Keratinocyte (primary cell): Measurements from ENCODE around the gene PCNT. TPM values are rescaled to one million over a fixed set of nuclear protein-coding genes. Genes with fewer than 3 reads are reported as not detected.

Source experiments
- DNase-seq: peaks from one replicate; pipeline ENCODE4 v3.0.0-alpha.2; 2011; ENCODE audit warnings: low read depth, missing footprints, low spot score
- FAIRE-seq: peaks from 2 replicates; lab custom pipeline; 2011; peaks lifted over from hg19 to GRCh38; lab: Jason Lieb, UNC
- H2AFZ ChIP-seq: 2 replicates; pipeline ENCODE4 v1.6.0; 2012; ENCODE audit warnings: low read length, control low read depth, inconsistent platforms; ENCODE audit not compliant: control insufficient read depth
- H3K27ac ChIP-seq: 2 replicates; pipeline ENCODE4 v1.5.1; 2011; ENCODE audit warnings: low read length; ENCODE audit not compliant: control insufficient read depth, insufficient read depth
- H3K27me3 ChIP-seq: 3 replicates; pipeline ENCODE4 v1.6.0; 2011; ENCODE audit warnings: low read length; ENCODE audit not compliant: control insufficient read depth, insufficient read depth; ENCODE audit errors: extremely low read depth
- H3K36me3 ChIP-seq, 2 experiments: 2 replicates in 1 of 2; 3 replicates in 1 of 2; pipeline ENCODE4 v1.5.1; 2011; ENCODE audit warnings: low read length in 2 of 2, mild to moderate bottlenecking in 1 of 2; ENCODE audit not compliant: control insufficient read depth in 2 of 2, insufficient read depth in 2 of 2; ENCODE audit errors: extremely low read depth in 1 of 2
- H3K4me1 ChIP-seq: 3 replicates; pipeline ENCODE4 v1.5.1; 2011; ENCODE audit warnings: low read length; ENCODE audit not compliant: control insufficient read depth, insufficient read depth; ENCODE audit errors: extremely low read depth
- H3K4me2 ChIP-seq: 3 replicates; pipeline ENCODE4 v1.6.0; 2011; ENCODE audit warnings: low read depth, low read length; ENCODE audit not compliant: control insufficient read depth, insufficient read depth; ENCODE audit errors: extremely low read depth
- H3K4me3 ChIP-seq, 3 experiments: fragments of 200-600 bp in 1 of 3; sonication (generic) in 1 of 3; 2 replicates in 2 of 3; 3 replicates in 1 of 3; pipeline ENCODE4 v1.5.1; 2011 to 2016; ENCODE audit warnings: low read length in 3 of 3, mild to moderate bottlenecking in 3 of 3, control low read depth in 2 of 3, inconsistent platforms in 1 of 3, low read depth in 1 of 3, mixed read lengths in 1 of 3, mixed run types in 1 of 3, moderate library complexity in 1 of 3; ENCODE audit not compliant: control insufficient read depth in 2 of 3, insufficient read depth in 2 of 3; ENCODE audit errors: extremely low read depth in 1 of 3
- H3K79me2 ChIP-seq: 2 replicates; pipeline ENCODE4 v1.6.0; 2012; ENCODE audit warnings: low read length; ENCODE audit not compliant: control insufficient read depth, insufficient read depth
- H3K9ac ChIP-seq: 3 replicates; pipeline ENCODE4 v1.6.0; 2011; ENCODE audit warnings: low read length; ENCODE audit not compliant: control insufficient read depth, insufficient read depth; ENCODE audit errors: extremely low read depth
- H3K9me1 ChIP-seq: 3 replicates; pipeline ENCODE4 v1.6.0; 2011; ENCODE audit warnings: low read length; ENCODE audit not compliant: control insufficient read depth, insufficient read depth; ENCODE audit errors: extremely low read depth
- H3K9me3 ChIP-seq: 2 replicates; pipeline ENCODE4 v1.5.1; 2012; ENCODE audit warnings: low read depth, low read length; ENCODE audit not compliant: control insufficient read depth
- H4K20me1 ChIP-seq: 3 replicates; pipeline ENCODE4 v1.6.0; 2011; ENCODE audit warnings: low read length; ENCODE audit not compliant: control insufficient read depth, insufficient read depth; ENCODE audit errors: extremely low read depth
- CTCF ChIP-seq, 3 experiments: IDR thresholded peaks in 1 of 3; conservative IDR thresholded peaks in 1 of 3; optimal IDR thresholded peaks in 1 of 3; 2 replicates in 2 of 3; 3 replicates in 1 of 3; pipeline versions ENCODE3 to v1.5.1; 2011; ENCODE audit warnings: low read length in 3 of 3, mild to moderate bottlenecking in 3 of 3, moderate library complexity in 2 of 3, control low read depth in 1 of 3, inconsistent platforms in 1 of 3; ENCODE audit not compliant: insufficient read depth in 2 of 3; ENCODE audit errors: extremely low read depth in 1 of 3
- EZH2 ChIP-seq: IDR thresholded peaks from one replicate; pipeline ENCODE4 v1.6.1; 2012; ENCODE audit warnings: inconsistent platforms, mild to moderate bottlenecking, low read length, moderate library complexity
- dilution Hi-C: fragments of 300-500 bp; cut with MboI; formaldehyde crosslinking; loops from one replicate; pipeline ENCODE4 v1.7.0; 2020; ENCODE audit warnings: low sequenced_read_pairs; ENCODE audit not compliant: extremely low pct_ligation_motif_present
- polyA plus RNA-seq, 5 experiments: library from polyadenylated mRNA; depleted of rRNA in 3 of 5; stranded (reverse) in 3 of 5; stranded (forward) in 1 of 5; unstranded in 1 of 5; fragments of >200 nt; gene quantifications; 1 replicate in 1 of 5; 2 replicates in 3 of 5; 3 replicates in 1 of 5; pipeline versions ENCODE4 v1.2.1 to v1.2.3, GENCODE V29; 2011 to 2012; ENCODE audit warnings: missing spikeins in 2 of 5, low read depth in 1 of 5, low replicate concordance in 1 of 5

The PCNT gene
- polyA plus RNA-seq, 1 donor (not counting 4 experiments of a cell fraction or from before 2014, with no cell fraction given) = 9.8 TPM

GRCh38 chr21:46421756-46422555 lies 98.0 kb downstream of the PCNT start:
- Histone ChIP-seq H3K4me3 (no peak overlapping the region), H3K79me2 (no peaks in the 10 kb centered on the region), H3K36me3 (peaks cover 20 to 24% of the 10 kb centered on the region in 2 experiments), H2AFZ (no peak overlapping the region), H3K4me1 (no peaks in the 10 kb centered on the region), H4K20me1 (no peaks in the 10 kb centered on the region), H3K9me1 (no peaks in the 10 kb centered on the region), H3K9ac (no peak overlapping the region), H3K4me2 (no peak overlapping the region), H3K9me3 (no peaks in the 10 kb centered on the region), H3K27me3 (no peaks in the 10 kb centered on the region), H3K27ac (no peak overlapping the region)
- no peak for TF ChIP-seq EZH2
- no peak for TF ChIP-seq CTCF (optimal IDR thresholded peaks at IDR 0.05 in 1 of 3, IDR thresholded peaks at IDR 0.05 in 1 of 3, conservative IDR thresholded peaks at IDR 0.05 in 1 of 3; ENCODE audit: extremely low read depth in 1 of 3, insufficient read depth in 2 of 3, low read length in 3 of 3)
- FAIRE-seq (no peak), DNase-seq (no peak)
- dilution Hi-C loops = no loop called here

DNA sequence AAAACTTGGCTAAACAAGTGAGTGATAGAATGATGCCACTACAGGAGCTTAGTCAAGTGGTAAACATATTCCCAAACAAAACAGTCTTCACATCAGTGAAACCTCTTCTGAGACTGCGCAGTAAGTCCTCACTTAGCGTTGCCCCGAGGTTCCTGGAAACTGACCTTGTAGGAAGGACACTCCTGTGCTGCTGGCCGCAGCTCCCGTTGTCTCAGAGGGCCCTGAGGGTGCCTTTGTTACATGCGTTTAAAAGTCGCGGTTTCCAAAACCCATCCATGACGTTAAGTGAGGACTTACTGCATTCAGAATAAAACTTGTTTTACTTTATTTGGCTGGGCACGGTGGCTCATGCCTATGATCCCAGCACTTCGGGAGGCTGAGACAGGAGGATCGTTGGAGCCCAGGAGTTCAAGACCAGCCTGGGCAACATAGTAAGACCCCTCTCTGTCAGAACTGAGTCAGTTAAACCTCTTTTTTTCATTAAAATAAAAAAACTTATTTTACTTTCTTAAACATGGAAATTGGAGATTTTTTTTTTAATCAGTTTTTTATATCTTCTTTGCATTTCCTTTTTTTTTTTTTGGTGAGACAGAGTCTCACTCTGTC lies 98.8 kb downstream of the PCNT start:
- no peaks in the 10 kb centered on the region for H3K9me1 ChIP-seq
- dilution Hi-C loops = no loop called here
- H3K36me3 ChIP-seq = peaks cover 20 to 26% of the 10 kb centered on the region in 2 experiments
- no peaks in the 10 kb centered on the region for H3K79me2 ChIP-seq
- DNase-seq (no peak), FAIRE-seq (no peak)
- no peak overlapping the region for H2AFZ ChIP-seq
- no peaks in the 10 kb centered on the region for H3K9me3 ChIP-seq
- no peak for TF ChIP-seq EZH2
- no peak for TF ChIP-seq CTCF (optimal IDR thresholded peaks at IDR 0.05 in 1 of 3, IDR thresholded peaks at IDR 0.05 in 1 of 3, conservative IDR thresholded peaks at IDR 0.05 in 1 of 3; ENCODE audit: extremely low read depth in 1 of 3, insufficient read depth in 2 of 3, low read length in 3 of 3)
- no peak overlapping the region for H3K9ac ChIP-seq
- H3K4me3 ChIP-seq = no peak overlapping the region
- no peaks in the 10 kb centered on the region for H3K27me3 ChIP-seq
- H3K27ac ChIP-seq = no peak overlapping the region
- H3K4me2 ChIP-seq = no peak overlapping the region
- no peaks in the 10 kb centered on the region for H4K20me1 ChIP-seq
- H3K4me1 ChIP-seq = no peaks in the 10 kb centered on the region
